Stimulated activated effector memory CD8-positive, alpha-beta T cell treated with anti-CD3 and anti-CD28 coated beads, Interleukin-12 subunit alpha, Interleukin-12 subunit beta, amount 100 ng/mL, for 72 hours (primary cell): ENCODE results near the gene DNAH17.

ENCODE experiments used
- ATAC-seq: fragments of 150-1000 bp; cut with Tn5 transposase; 2 replicates; pipeline ENCODE4 v1.10.0; 2021
- DNase-seq, 2 donors: peaks; one replicate each; pipeline ENCODE4 v3.0.0; 2021 to 2022; ENCODE audit warnings: low spot score in 2 of 2
- H3K27ac Mint-ChIP-seq: one replicate; pipeline ENCODE4 v1.8.0; 2022; ENCODE audit warnings: mild to moderate bottlenecking, mixed read lengths
- H3K36me3 Mint-ChIP-seq: one replicate; pipeline ENCODE4 v1.8.0; 2022; ENCODE audit warnings: mild to moderate bottlenecking, mixed read lengths
- H3K4me1 Mint-ChIP-seq: one replicate; pipeline ENCODE4 v1.8.0; 2022; ENCODE audit warnings: mixed read lengths
- H3K4me3 Mint-ChIP-seq: one replicate; pipeline ENCODE4 v1.8.0; 2022; ENCODE audit warnings: mild to moderate bottlenecking, mixed read lengths
- H3K9me3 Mint-ChIP-seq: one replicate; pipeline ENCODE4 v1.8.0; 2022; ENCODE audit warnings: mixed read lengths

DNAH17 gene

GRCh38 chr17:78609191-78609641 lies 32.0 kb upstream of the DNAH17 start:
- H3K4me1 Mint-ChIP-seq = no peaks in the 10 kb centered on the region
- DNase-seq (no peak), ATAC-seq (no peak)
- H3K4me3 Mint-ChIP-seq = no peak overlapping the region
- H3K27ac Mint-ChIP-seq = no peak overlapping the region
- no peaks in the 10 kb centered on the region for H3K36me3 Mint-ChIP-seq
- no peaks in the 10 kb centered on the region for H3K9me3 Mint-ChIP-seq

DNA sequence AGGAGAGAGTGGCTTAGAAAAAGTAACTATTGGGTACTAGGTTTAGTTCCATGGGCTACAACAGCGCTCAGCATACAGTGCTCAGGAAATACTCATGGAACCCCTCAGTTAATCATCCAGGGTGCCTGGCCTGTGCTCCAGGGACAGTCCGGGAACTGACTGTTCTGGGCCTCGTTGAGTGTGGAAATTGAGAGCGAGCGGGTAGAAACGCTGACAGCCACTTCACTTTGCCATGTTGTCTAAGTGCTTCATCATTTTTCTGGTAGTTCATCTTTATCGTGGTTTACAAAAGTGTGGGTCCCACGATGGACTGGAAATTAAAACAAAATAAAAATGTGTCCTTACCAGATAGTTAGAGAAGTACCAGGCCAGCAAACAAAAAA lies 31.6 kb upstream of the DNAH17 start:
- Mint-ChIP-seq H3K4me1 (no peaks in the 10 kb centered on the region), H3K36me3 (no peaks in the 10 kb centered on the region), H3K27ac (no peak overlapping the region), H3K9me3 (no peaks in the 10 kb centered on the region), H3K4me3 (no peak overlapping the region)
- DNase-seq (no peak), ATAC-seq (no peak)

DNA sequence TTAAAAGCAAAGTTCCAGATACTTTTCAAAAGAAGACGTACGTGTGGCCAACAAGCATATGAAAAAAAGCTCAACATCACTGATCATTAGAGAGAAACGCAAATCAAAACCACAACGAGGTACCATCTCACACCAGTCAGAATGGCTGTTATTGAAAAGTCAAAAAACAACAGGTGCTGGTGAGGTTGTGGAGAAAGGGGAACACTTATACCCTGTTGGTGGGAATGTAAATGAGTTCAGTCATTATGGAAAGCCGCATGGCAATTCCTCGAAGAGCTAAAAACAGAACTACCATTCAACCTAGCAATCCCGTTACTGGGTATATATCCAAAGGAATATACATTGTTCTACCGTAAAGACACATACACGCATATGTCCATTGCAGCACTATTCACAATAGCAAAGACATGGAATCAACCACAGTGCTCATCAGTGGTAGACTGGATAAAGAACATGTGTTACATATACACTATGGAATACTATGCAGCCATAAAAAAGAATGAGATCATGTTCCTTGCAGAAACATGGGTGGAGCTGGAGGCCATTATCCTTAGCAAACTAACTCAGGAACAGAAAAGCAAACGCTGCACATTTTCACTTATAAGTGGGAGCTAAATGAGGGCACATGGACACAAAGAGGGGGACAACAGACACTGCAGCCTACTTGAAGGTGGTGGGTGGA lies 31.1 kb upstream of the DNAH17 start:
- Mint-ChIP-seq H3K27ac (no peak overlapping the region), H3K9me3 (no peaks in the 10 kb centered on the region), H3K4me1 (no peaks in the 10 kb centered on the region), H3K36me3 (no peaks in the 10 kb centered on the region), H3K4me3 (no peak overlapping the region)
- no peak for DNase-seq
- no peak for ATAC-seq

DNA sequence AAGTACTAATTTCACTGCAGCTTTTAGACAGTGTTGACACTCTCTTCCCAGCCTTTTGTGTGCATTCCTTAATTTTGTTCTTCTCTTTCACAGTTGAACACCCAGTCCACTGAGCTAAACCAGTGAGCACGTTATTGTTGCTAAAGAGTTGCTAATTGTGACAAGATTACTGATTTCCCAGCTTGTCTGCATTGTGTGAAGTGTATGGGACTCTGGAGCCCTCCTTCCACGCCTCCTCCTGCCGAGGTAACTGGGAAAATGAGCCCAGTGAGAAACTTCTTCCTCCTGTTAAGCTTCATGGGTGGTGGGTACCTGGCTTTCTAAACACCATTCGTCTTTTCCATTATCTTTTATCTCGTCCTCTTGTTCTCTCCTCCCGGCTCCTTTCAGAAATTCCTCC lies 29.8 kb upstream of the DNAH17 start:
- ATAC-seq = no peak
- Mint-ChIP-seq H3K27ac (no peak overlapping the region), H3K4me1 (no peaks in the 10 kb centered on the region), H3K9me3 (no peaks in the 10 kb centered on the region), H3K36me3 (no peaks in the 10 kb centered on the region), H3K4me3 (no peak overlapping the region)
- no peak for DNase-seq

DNA sequence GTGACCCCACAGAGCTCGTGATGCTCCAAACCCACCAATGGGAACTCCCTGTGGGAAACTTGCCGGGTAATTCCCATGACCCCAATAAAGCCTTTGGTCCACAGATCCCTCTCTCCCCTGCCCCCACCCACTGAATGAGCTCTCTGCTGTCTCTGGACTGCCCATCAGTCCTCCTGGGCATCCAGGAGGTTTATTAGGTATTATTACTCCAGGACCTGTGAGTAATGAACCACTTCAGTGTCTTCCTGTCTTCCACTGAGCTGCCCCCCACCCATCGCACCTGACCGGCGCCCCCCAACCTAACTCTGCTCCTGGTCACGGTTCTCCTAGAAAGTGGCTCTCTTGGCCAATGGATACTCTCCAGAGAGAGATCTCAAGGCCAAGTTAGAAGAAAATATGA lies 28.7 kb upstream of the DNAH17 start:
- DNase-seq (no peak), ATAC-seq (no peak)
- H3K4me1 Mint-ChIP-seq = no peaks in the 10 kb centered on the region
- no peak overlapping the region for H3K4me3 Mint-ChIP-seq
- no peaks in the 10 kb centered on the region for H3K36me3 Mint-ChIP-seq
- no peak overlapping the region for H3K27ac Mint-ChIP-seq
- no peaks in the 10 kb centered on the region for H3K9me3 Mint-ChIP-seq

GRCh38 chr17:78605429-78605828 lies 28.2 kb upstream of the DNAH17 start:
- H3K4me1 Mint-ChIP-seq = no peaks in the 10 kb centered on the region
- H3K36me3 Mint-ChIP-seq = no peaks in the 10 kb centered on the region
- no peaks in the 10 kb centered on the region for H3K9me3 Mint-ChIP-seq
- no peak overlapping the region for H3K27ac Mint-ChIP-seq
- ATAC-seq (no peak), DNase-seq (no peak)
- no peak overlapping the region for H3K4me3 Mint-ChIP-seq

GRCh38 chr17:78602246-78602645 lies 25.1 kb upstream of the DNAH17 start:
- DNase-seq = no peak
- no peaks in the 10 kb centered on the region for H3K9me3 Mint-ChIP-seq
- no peaks in the 10 kb centered on the region for H3K4me1 Mint-ChIP-seq
- no peak overlapping the region for H3K4me3 Mint-ChIP-seq
- ATAC-seq = no peak
- no peak overlapping the region for H3K27ac Mint-ChIP-seq
- H3K36me3 Mint-ChIP-seq = no peaks in the 10 kb centered on the region

- no peaks in the 10 kb centered on the region for H3K9me3 Mint-ChIP-seq
- H3K4me1 Mint-ChIP-seq = no peaks in the 10 kb centered on the region
- DNase-seq = no peak
- ATAC-seq = no peak
- no peaks in the 10 kb centered on the region for H3K36me3 Mint-ChIP-seq
- H3K4me3 Mint-ChIP-seq = no peak overlapping the region
- H3K27ac Mint-ChIP-seq = no peak overlapping the region
These were observed 24.5 kb upstream of the DNAH17 start for GRCh38 chr17:78601577-78602190.

DNA sequence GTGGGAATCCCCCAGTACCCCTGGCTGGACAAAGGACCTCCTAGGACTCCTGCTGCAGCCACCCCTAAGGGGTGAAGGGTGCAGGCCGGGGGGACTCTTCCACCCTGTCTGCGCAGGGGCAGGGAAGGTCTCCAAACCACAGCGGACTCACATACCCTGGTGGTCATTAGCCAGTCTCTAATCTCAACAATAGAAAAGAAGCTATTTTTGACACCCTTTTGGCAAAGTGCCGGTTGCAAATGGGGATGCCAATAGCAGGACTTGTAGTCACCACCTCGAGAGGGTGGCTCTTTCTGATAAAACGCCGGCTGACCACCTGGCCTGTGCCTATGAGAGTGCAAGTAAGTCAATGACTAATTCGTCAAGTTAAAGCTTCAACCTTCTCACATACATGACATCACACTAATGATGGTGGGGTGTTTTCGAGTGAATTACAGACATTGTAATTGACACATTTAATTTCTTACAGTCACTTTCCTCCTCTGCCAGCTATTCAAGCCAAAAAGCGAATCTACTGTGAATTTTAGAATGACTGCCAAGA lies 23.1 kb upstream of the DNAH17 start:
- Mint-ChIP-seq H3K4me3 (no peak overlapping the region), H3K27ac (no peak overlapping the region), H3K4me1 (no peaks in the 10 kb centered on the region), H3K9me3 (no peaks in the 10 kb centered on the region), H3K36me3 (no peaks in the 10 kb centered on the region)
- DNase-seq (no peak), ATAC-seq (no peak)

DNA sequence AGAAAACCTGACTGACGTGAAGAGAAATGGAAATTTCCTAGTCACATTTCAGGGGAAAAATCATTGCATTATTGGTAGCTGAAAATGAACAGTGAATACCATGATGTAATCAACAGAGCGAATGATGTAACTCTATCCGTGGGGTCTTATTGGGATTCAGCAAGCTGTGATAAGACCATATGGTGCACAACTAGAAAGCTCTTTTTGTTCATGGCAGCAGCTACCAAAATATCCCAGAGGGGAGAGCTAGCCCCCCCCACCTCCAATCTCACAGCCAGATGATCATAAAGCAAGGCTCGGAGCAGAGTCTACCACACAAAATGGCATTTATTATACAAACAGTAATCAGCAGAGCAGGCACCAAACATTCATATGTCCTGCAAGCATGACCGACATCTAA lies 22.2 kb upstream of the DNAH17 start:
- ATAC-seq (no peak), DNase-seq (no peak)
- Mint-ChIP-seq H3K9me3 (no peaks in the 10 kb centered on the region), H3K36me3 (no peaks in the 10 kb centered on the region), H3K4me3 (no peak overlapping the region), H3K27ac (no peak overlapping the region), H3K4me1 (no peaks in the 10 kb centered on the region)

DNA sequence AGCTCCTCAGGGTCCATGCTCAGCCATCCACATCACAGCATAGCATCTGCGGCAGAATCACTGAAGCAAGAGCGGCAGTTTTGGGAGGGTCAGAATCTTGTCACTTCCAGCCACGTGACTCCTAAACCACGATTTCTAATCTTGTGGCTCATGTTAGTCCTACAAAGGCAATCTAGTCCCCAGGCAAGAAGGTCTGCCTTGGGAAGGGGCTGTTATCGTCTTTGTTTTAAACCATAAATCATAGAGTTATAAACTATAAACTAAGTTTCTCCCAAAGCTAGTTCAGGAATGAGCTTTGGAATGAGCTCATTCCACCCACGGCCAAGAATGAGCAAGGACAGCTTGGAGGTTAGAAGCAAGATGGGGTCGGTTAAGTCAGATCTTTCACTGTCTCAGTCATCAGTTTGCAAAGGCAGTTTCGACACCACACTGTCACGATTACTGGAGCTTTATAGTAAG lies 20.8 kb upstream of the DNAH17 start:
- Mint-ChIP-seq H3K36me3 (no peaks in the 10 kb centered on the region), H3K9me3 (no peaks in the 10 kb centered on the region), H3K27ac (no peak overlapping the region), H3K4me3 (no peak overlapping the region), H3K4me1 (no peaks in the 10 kb centered on the region)
- ATAC-seq (peak; percentile 51), DNase-seq (no peak)

- H3K36me3 Mint-ChIP-seq = no peaks in the 10 kb centered on the region
- no peak for ATAC-seq
- H3K4me3 Mint-ChIP-seq = no peak overlapping the region
- H3K4me1 Mint-ChIP-seq = peaks cover 2% of the 10 kb centered on the region
- H3K9me3 Mint-ChIP-seq = no peaks in the 10 kb centered on the region
- H3K27ac Mint-ChIP-seq = no peak overlapping the region
- DNase-seq = no peak
These were observed 19.9 kb upstream of the DNAH17 start for GRCh38 chr17:78596871-78597764.

- peaks cover 5% of the 10 kb centered on the region for H3K4me1 Mint-ChIP-seq
- H3K27ac Mint-ChIP-seq = no peak overlapping the region
- no peaks in the 10 kb centered on the region for H3K9me3 Mint-ChIP-seq
- DNase-seq (no peak), ATAC-seq (no peak)
- no peaks in the 10 kb centered on the region for H3K36me3 Mint-ChIP-seq
- no peak overlapping the region for H3K4me3 Mint-ChIP-seq
These were observed 18.1 kb upstream of the DNAH17 start for GRCh38 chr17:78595135-78595810.

- no peak overlapping the region for H3K4me3 Mint-ChIP-seq
- H3K36me3 Mint-ChIP-seq = no peaks in the 10 kb centered on the region
- H3K9me3 Mint-ChIP-seq = no peaks in the 10 kb centered on the region
- peaks cover 5% of the 10 kb centered on the region for H3K4me1 Mint-ChIP-seq
- DNase-seq (no peak), ATAC-seq (no peak)
- H3K27ac Mint-ChIP-seq = no peak overlapping the region
These were observed 15.8 kb upstream of the DNAH17 start for GRCh38 chr17:78592991-78593329.

GRCh38 chr17:78591263-78591671 lies 14.1 kb upstream of the DNAH17 start:
- Mint-ChIP-seq H3K9me3 (no peaks in the 10 kb centered on the region), H3K4me1 (peaks cover 5% of the 10 kb centered on the region), H3K4me3 (no peak overlapping the region), H3K27ac (no peak overlapping the region), H3K36me3 (peaks cover 5% of the 10 kb centered on the region)
- DNase-seq (no peak), ATAC-seq (no peak)
